ENCODE data around the gene NUAK2. TPM values are rescaled to one million over a fixed set of nuclear protein-coding genes. Genes with fewer than 3 reads are reported as not detected.

NUAK2 gene
- total and polyA plus RNA-seq, 2 of the 8 experiments (the other 6 are each of a cell fraction or from before 2014, with no cell fraction given): 9.4 to 12.9 TPM

GRCh38 chr1:205312866-205313562 is 8.5 kb downstream of the NUAK2 start:
- FAIRE-seq (no peak), DNase-seq (ENCODE audit: low read depth in 1 of 2, low spot score in 2 of 2) (no peak)
- Histone ChIP-seq H4K5ac (ENCODE audit: insufficient read length, low read depth, low read length) (peak overlapping the region; percentile 96), H3K36me3 (ENCODE audit: control insufficient read depth in 2 of 4, insufficient read depth in 4 of 4, low read length in 3 of 4) (peaks cover 23 to 40% (median 37%) of the 10 kb centered on the region in 4 experiments), H3K79me1 (ENCODE audit: low read depth, low read length) (peaks cover 44% of the 10 kb centered on the region), H3K18ac (ENCODE audit: extremely low read depth, low read length) (peak overlapping the region; percentile 86), H3K4me2 (ENCODE audit: insufficient read depth in 1 of 2, low read depth in 2 of 2, low read length in 2 of 2) (peak overlapping the region; percentile 66 to 81), H2BK12ac (ENCODE audit: low read depth, low read length) (peak overlapping the region; percentile 63), H3K4me3 (ENCODE audit: extremely low read depth in 1 of 4, insufficient read depth in 2 of 4, low read depth in 3 of 4, low read length in 4 of 4) (peak overlapping the region in 2 of 4 experiments; percentile 6 to 46; a peak in 4 of 8 replicates), H2BK20ac (ENCODE audit: low read length) (peak overlapping the region; percentile 9; the same call in 1 of the 2 replicates), H3K27me3 (replicated peaks in 1 of 4; ENCODE audit: control insufficient read depth in 3 of 4, extremely low read depth in 1 of 4, insufficient read depth in 3 of 4, low read length in 3 of 4) (no peaks in the 10 kb centered on the region), H3K9me3 (ENCODE audit: insufficient read depth in 2 of 2, low read depth in 1 of 2, low read length in 1 of 2) (no peaks in the 10 kb centered on the region), H4K8ac (ENCODE audit: extremely low read depth, insufficient read depth, low read length) (peak overlapping the region; percentile 93; the same call in 1 of the 2 replicates), H4K91ac (replicated peaks; ENCODE audit: insufficient read length, low read length) (peak overlapping the region; percentile 96), H3K14ac (ENCODE audit: insufficient read length) (peak overlapping the region; percentile 94), H4K20me1 (replicated peaks in 1 of 2; ENCODE audit: control insufficient read depth in 1 of 2, insufficient read depth in 2 of 2, low read length in 2 of 2) (peaks cover 9 to 27% of the 10 kb centered on the region in 2 experiments), H2BK5ac (ENCODE audit: low read depth, low read length) (peak overlapping the region; percentile 94), H3K4ac (replicated peaks; ENCODE audit: insufficient read length, low read depth, low read length) (peak overlapping the region; percentile 93), H2AK5ac (ENCODE audit: low read depth, low read length) (peak overlapping the region; percentile 24; the same call in 1 of the 2 replicates), H3K79me2 (ENCODE audit: control insufficient read depth in 1 of 2, insufficient read depth in 2 of 2, low read length in 2 of 2) (peaks cover 33 to 78% of the 10 kb centered on the region in 2 experiments), H3K4me1 (replicated peaks in 1 of 4; ENCODE audit: control insufficient read depth in 3 of 4, insufficient read depth in 4 of 4, low read length in 3 of 4) (peaks cover 24 to 46% (median 37%) of the 10 kb centered on the region in 4 experiments), H3K23ac (ENCODE audit: insufficient read length) (no peak overlapping the region), H3K56ac (replicated peaks; ENCODE audit: insufficient read length, low read depth, low read length) (peak overlapping the region; percentile 74), H3K27ac (ENCODE audit: low read depth, low read length) (peak overlapping the region; percentile 91), H3K23me2 (ENCODE audit: low read depth, low read length) (no peaks in the 10 kb centered on the region; the same call in 1 of the 2 replicates), H3K9ac (replicated peaks in 1 of 4; ENCODE audit: extremely low read depth in 1 of 4, low read depth in 3 of 4, low read length in 3 of 4) (peak overlapping the region in 3 of 4 experiments; percentile 56 to 65 (median 64); a peak in 6 of 7 replicates), H2BK120ac (replicated peaks; ENCODE audit: low read depth, low read length) (peak overlapping the region; percentile 88), H2BK15ac (ENCODE audit: low read length) (peak overlapping the region; percentile 10; the same call in 1 of the 2 replicates), H2AFZ (ENCODE audit: low read length) (no peak overlapping the region)
- 80% methylated on average over 10 of the region's 10 CpGs; no CpG with 5 or more reads in 1 of the 2 experiments for WGBS, 2 experiments (ENCODE audit: extremely low coverage in 1 of 2, insufficient coverage in 1 of 2, insufficient read length in 1 of 2, insufficient replicate concordance in 2 of 2, low coverage in 1 of 2, low lambda C conversion rate in 2 of 2, missing lambda C conversion rate in 1 of 2)
- ChIA-PET CTCF (ENCODE audit: partially characterized antibody) (interaction anchor here (0.6 to 67.1 kb wide), 10 partner anchors 9 to 1176 kb away, joined by 3 to 2424 read pairs (median 5); partner anchors contain the start of gene NUAK2), POLR2A (ENCODE audit: partially characterized antibody) (interaction anchor here (0.8 to 7.5 kb wide), 11 partner anchors 10 to 169 kb away, joined by 3 to 124 read pairs (median 6); partner anchors contain the start of gene NUAK2)
- TF ChIP-seq NRF1 (IDR thresholded peaks at IDR 0.05; ENCODE audit: low read depth, low read length): no peak
- no peak for TF ChIP-seq MAFK (IDR thresholded peaks at IDR 0.05; ENCODE audit: low read depth, low read length)
- TF ChIP-seq BCL11A (IDR thresholded peaks at IDR 0.05; ENCODE audit: low read depth in 2 of 2, low read length in 2 of 2): no peak
- no peak for TF ChIP-seq MAX (IDR thresholded peaks at IDR 0.05)
- TF ChIP-seq, protein P1, sequence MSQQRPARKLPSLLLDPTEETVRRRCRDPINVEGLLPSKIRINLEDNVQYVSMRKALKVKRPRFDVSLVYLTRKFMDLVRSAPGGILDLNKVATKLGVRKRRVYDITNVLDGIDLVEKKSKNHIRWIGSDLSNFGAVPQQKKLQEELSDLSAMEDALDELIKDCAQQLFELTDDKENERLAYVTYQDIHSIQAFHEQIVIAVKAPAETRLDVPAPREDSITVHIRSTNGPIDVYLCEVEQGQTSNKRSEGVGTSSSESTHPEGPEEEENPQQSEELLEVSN (IDR thresholded peaks at IDR 0.05): no peak
- no peak for TF ChIP-seq ZNF274 (IDR thresholded peaks at IDR 0.05; ENCODE audit: borderline replicate concordance, extremely low read depth, low read length)
- TF ChIP-seq HDAC2 (IDR thresholded peaks at IDR 0.05; ENCODE audit: borderline replicate concordance in 1 of 2, low read depth in 2 of 2, low read length in 2 of 2): no peak
